HepG2 (cell line): ENCODE data around the gene GNA12. TPM values are rescaled to one million over a fixed set of nuclear protein-coding genes. Genes with fewer than 3 reads are reported as not detected.
A peak's percentile ranks its signal among the peaks of the same experiment; 100 is the strongest.

Experiments
- DDIT3 ChIP-seq: sonication (generic); formaldehyde crosslinking; IDR thresholded peaks from 2 replicates; pipeline ENCODE4 v1.4.0; 2020; ENCODE audit warnings: mild to moderate bottlenecking, missing genetic modification reagents
- ELF3 ChIP-seq: IDR thresholded peaks from 2 replicates; pipeline ENCODE4 v1.6.1; 2016; ENCODE audit warnings: missing genetic modification reagents, missing compliant biosample characterization
- FOXK1 ChIP-seq: sonication (generic); formaldehyde crosslinking; IDR thresholded peaks from 2 replicates; pipeline ENCODE4 v1.4.0; 2020; ENCODE audit warnings: low read depth, missing genetic modification reagents, borderline replicate concordance
- FOXO1 ChIP-seq: sonication (generic); formaldehyde crosslinking; IDR thresholded peaks from 2 replicates; pipeline ENCODE4 v1.4.0; 2020; ENCODE audit warnings: missing genetic modification reagents
- HMG20B ChIP-seq: conservative IDR thresholded peaks from 2 replicates; pipeline ENCODE4 v1.6.1; 2016; ENCODE audit warnings: missing genetic modification reagents, missing compliant biosample characterization
- HNRNPL ChIP-seq: fragments of 200-400 bp; formaldehyde crosslinking; IDR thresholded peaks from 2 replicates; pipeline ENCODE4 v1.6.1; 2017; ENCODE audit warnings: mild to moderate bottlenecking, low read depth, low read length
- IKZF4 ChIP-seq: sonication (generic); formaldehyde crosslinking; IDR thresholded peaks from 2 replicates; pipeline ENCODE4 v1.5.1; 2020; ENCODE audit warnings: borderline replicate concordance, mild to moderate bottlenecking, low read depth, missing genetic modification reagents; ENCODE audit errors: not compliant biosample characterization
- IKZF5 ChIP-seq: IDR thresholded peaks from 2 replicates; pipeline ENCODE4 v1.6.1; 2018; ENCODE audit warnings: missing genetic modification reagents, mild to moderate bottlenecking, missing compliant biosample characterization
- IRF2 ChIP-seq: IDR thresholded peaks from 2 replicates; pipeline ENCODE4 v1.6.1; 2018; ENCODE audit warnings: missing genetic modification reagents, missing compliant biosample characterization
- NFYB ChIP-seq: sonication (generic); formaldehyde crosslinking; IDR thresholded peaks from 2 replicates; pipeline ENCODE4 v1.4.0; 2020; ENCODE audit warnings: missing genetic modification reagents
- NONO ChIP-seq, 2 experiments: fragments of 450-650 bp in 1 of 2; sonication (generic) in 1 of 2; formaldehyde crosslinking in 1 of 2; IDR thresholded peaks in 1 of 2; conservative IDR thresholded peaks in 1 of 2; 2 replicates each; pipeline versions ENCODE4 v1.6.1 to v1.8.0; 2017 to 2022; ENCODE audit warnings: mild to moderate bottlenecking in 1 of 2, missing genetic modification reagents in 1 of 2, moderate library complexity in 1 of 2
- NRL ChIP-seq: sonication (generic); formaldehyde crosslinking; IDR thresholded peaks from 2 replicates; pipeline ENCODE4 v1.5.0; 2020; ENCODE audit warnings: missing genetic modification reagents, mild to moderate bottlenecking, moderate library complexity, borderline replicate concordance
- PAF1 ChIP-seq: IDR thresholded peaks from 2 replicates; pipeline ENCODE4 v1.6.1; 2016; ENCODE audit warnings: missing genetic modification reagents, missing compliant biosample characterization
- PRMT3 ChIP-seq: sonication (generic); formaldehyde crosslinking; IDR thresholded peaks from 2 replicates; pipeline ENCODE4 v1.8.1; 2022; ENCODE audit warnings: low read depth, mild to moderate bottlenecking, moderate library complexity, missing genetic modification reagents, borderline replicate concordance
- RERE ChIP-seq: IDR thresholded peaks from 2 replicates; pipeline ENCODE4 v1.6.1; 2016; ENCODE audit warnings: low read depth, missing genetic modification reagents, missing compliant biosample characterization
- RXRA ChIP-seq: sonication (generic); formaldehyde crosslinking; IDR thresholded peaks from 2 replicates; pipeline ENCODE4 v1.5.1; 2020; ENCODE audit warnings: missing genetic modification reagents
- RXRB ChIP-seq: IDR thresholded peaks from 2 replicates; pipeline ENCODE4 v1.6.1; 2016; ENCODE audit warnings: borderline replicate concordance, missing genetic modification reagents, missing compliant biosample characterization
- SSRP1 ChIP-seq: IDR thresholded peaks from 2 replicates; pipeline ENCODE4 v1.6.1; 2016; ENCODE audit warnings: control low read depth
- ZMYM4 ChIP-seq: sonication (generic); formaldehyde crosslinking; IDR thresholded peaks from 2 replicates; pipeline ENCODE4 v1.8.1; 2023; ENCODE audit warnings: mild to moderate bottlenecking, missing genetic modification reagents
- ZNF17 ChIP-seq: sonication (generic); formaldehyde crosslinking; IDR thresholded peaks from 2 replicates; pipeline ENCODE4 v1.5.0; 2020; ENCODE audit warnings: mild to moderate bottlenecking, missing genetic modification reagents
- ZNF20 ChIP-seq: sonication (generic); formaldehyde crosslinking; IDR thresholded peaks from 2 replicates; pipeline ENCODE4 v1.4.0; 2020; ENCODE audit warnings: mild to moderate bottlenecking, moderate library complexity, missing genetic modification reagents
- ZNF232 ChIP-seq: sonication (generic); formaldehyde crosslinking; IDR thresholded peaks from 2 replicates; pipeline ENCODE4 v1.4.0; 2020; ENCODE audit warnings: missing genetic modification reagents, borderline replicate concordance
- ZNF430 ChIP-seq: sonication (generic); formaldehyde crosslinking; IDR thresholded peaks from 2 replicates; pipeline ENCODE4 v1.9.0; 2021; ENCODE audit warnings: mild to moderate bottlenecking, missing genetic modification reagents
- polyA plus RNA-seq, 8 experiments: library from polyadenylated mRNA; depleted of rRNA in 3 of 8; stranded (reverse) in 7 of 8; unstranded in 1 of 8; fragments of >200 nt; fragmentation: Illumina TruSeq in 4 of 8; extraction: Trizol in 4 of 8; gene quantifications; 2 replicates each; pipeline versions ENCODE4 v1.2.1 to v1.2.3, GENCODE V29; 2011 to 2016; ENCODE audit warnings: low read depth in 4 of 8, missing spikeins in 1 of 8, mixed read lengths in 1 of 8; ENCODE audit not compliant: insufficient read depth in 1 of 8
- total RNA-seq, 5 experiments: library from RNA; depleted of rRNA; stranded (reverse); fragments of >200 nt; fragmentation: Illumina TruSeq; extraction: Trizol; gene quantifications; 2 replicates each; pipeline ENCODE4 v1.2.3, GENCODE V29; 2016; ENCODE audit warnings: low read depth in 1 of 5

The GNA12 gene
- total and polyA plus RNA-seq, 2 of the 13 experiments (the other 11 are each of a cell fraction or from before 2014, with no cell fraction given) = 16.2 to 50.9 TPM

- TF ChIP-seq ZNF232 = peak; percentile 72; the same call in 1 of the 2 replicates
- 0 out of 2 replicates have a peak, but pooled peaks have one; percentile 51 for TF ChIP-seq SSRP1 (CRISPR knock-in tag)
- TF ChIP-seq PAF1 (CRISPR knock-in tag) = no peak
- TF ChIP-seq RERE (CRISPR knock-in tag) = peak; percentile 49; the same call in 1 of the 2 replicates
- TF ChIP-seq ZNF20 (CRISPR knock-in tag) = no peak
- no peak for TF ChIP-seq IKZF4 (CRISPR knock-in tag)
- peak; percentile 92 for TF ChIP-seq ELF3 (CRISPR knock-in tag)
- peak; percentile 74; the same call in 1 of the 2 replicates for TF ChIP-seq IRF2 (CRISPR knock-in tag)
- peak; percentile 82 for TF ChIP-seq RXRB
- TF ChIP-seq HMG20B (CRISPR knock-in tag) = peak; percentile 95
- peak; percentile 69 for TF ChIP-seq ZMYM4 (CRISPR knock-in tag)
- TF ChIP-seq NONO (IDR thresholded peaks at IDR 0.05) = no peak
- TF ChIP-seq NONO (CRISPR knock-in tag; conservative IDR thresholded peaks at IDR 0.05) = 0 out of 2 replicates have a peak, but pooled peaks have one; percentile 53
- TF ChIP-seq FOXK1 (CRISPR knock-in tag) = no peak
- peak; percentile 54; the same call in 1 of the 2 replicates for TF ChIP-seq ZNF430
- TF ChIP-seq IKZF5 (CRISPR knock-in tag) = peak; percentile 88; the same call in 1 of the 2 replicates
- TF ChIP-seq NRL (CRISPR knock-in tag) = 0 out of 2 replicates have a peak, but pooled peaks have one; percentile 56
- TF ChIP-seq DDIT3 (CRISPR knock-in tag) = no peak
- peak; percentile 18; the same call in 1 of the 2 replicates for TF ChIP-seq NFYB (CRISPR knock-in tag)
- peak; percentile 28; the same call in 1 of the 2 replicates for TF ChIP-seq FOXO1
- TF ChIP-seq PRMT3 = no peak
- TF ChIP-seq HNRNPL = no peak
- no peak for TF ChIP-seq ZNF17 (CRISPR knock-in tag)
- TF ChIP-seq RXRA (CRISPR knock-in tag) = peak; percentile 81
These were observed 19.5 kb upstream of the GNA12 start (continued) for GRCh38 chr7:2863461-2864066.
